GM12865 (cell line): ENCODE results near the gene PTPN11.

Experiments used
- DNase-seq: peaks from one replicate; pipeline ENCODE4 v3.0.0; 2010; ENCODE audit warnings: low read depth
- H3K4me3 ChIP-seq: 2 replicates; pipeline ENCODE4 v1.5.1; 2011; ENCODE audit warnings: mild to moderate bottlenecking, low read depth, low read length, control low read depth
- TF ChIP-seq, protein P1 (sequence below): IDR thresholded peaks from 2 replicates; pipeline ENCODE4 v1.5.1; 2011; ENCODE audit warnings: low read length, control low read depth, low read depth, inconsistent platforms; ENCODE audit not compliant: insufficient read depth; ENCODE audit errors: missing control alignments

Gene PTPN11

GRCh38 chr12:112557951-112558630 is 139.3 kb downstream of the PTPN11 start:
- no peak overlapping the region for H3K4me3 ChIP-seq
- DNase-seq: no peak
- TF ChIP-seq, protein P1, sequence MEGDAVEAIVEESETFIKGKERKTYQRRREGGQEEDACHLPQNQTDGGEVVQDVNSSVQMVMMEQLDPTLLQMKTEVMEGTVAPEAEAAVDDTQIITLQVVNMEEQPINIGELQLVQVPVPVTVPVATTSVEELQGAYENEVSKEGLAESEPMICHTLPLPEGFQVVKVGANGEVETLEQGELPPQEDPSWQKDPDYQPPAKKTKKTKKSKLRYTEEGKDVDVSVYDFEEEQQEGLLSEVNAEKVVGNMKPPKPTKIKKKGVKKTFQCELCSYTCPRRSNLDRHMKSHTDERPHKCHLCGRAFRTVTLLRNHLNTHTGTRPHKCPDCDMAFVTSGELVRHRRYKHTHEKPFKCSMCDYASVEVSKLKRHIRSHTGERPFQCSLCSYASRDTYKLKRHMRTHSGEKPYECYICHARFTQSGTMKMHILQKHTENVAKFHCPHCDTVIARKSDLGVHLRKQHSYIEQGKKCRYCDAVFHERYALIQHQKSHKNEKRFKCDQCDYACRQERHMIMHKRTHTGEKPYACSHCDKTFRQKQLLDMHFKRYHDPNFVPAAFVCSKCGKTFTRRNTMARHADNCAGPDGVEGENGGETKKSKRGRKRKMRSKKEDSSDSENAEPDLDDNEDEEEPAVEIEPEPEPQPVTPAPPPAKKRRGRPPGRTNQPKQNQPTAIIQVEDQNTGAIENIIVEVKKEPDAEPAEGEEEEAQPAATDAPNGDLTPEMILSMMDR: no peak
